KOPT-K1 (cell line): ENCODE results near the gene TP73.

Source experiments
- H3K27ac ChIP-seq: fragments of 200-600 bp; sonication (generic); 2 replicates; pipeline ENCODE4 v1.5.1; 2016; ENCODE audit warnings: antibody characterized with exemption, mild to moderate bottlenecking, low read depth, low read length; ENCODE audit not compliant: poor library complexity, severe bottlenecking
- H3K36me3 ChIP-seq: fragments of 200-600 bp; sonication (generic); 2 replicates; pipeline ENCODE4 v1.5.1; 2017; ENCODE audit warnings: antibody characterized with exemption, mild to moderate bottlenecking, low read length, moderate library complexity; ENCODE audit not compliant: insufficient read depth
- H3K9me3 ChIP-seq: fragments of 200-600 bp; sonication (generic); 2 replicates; pipeline ENCODE4 v1.5.1; 2017; ENCODE audit warnings: antibody characterized with exemption, low read length, mild to moderate bottlenecking; ENCODE audit not compliant: insufficient read depth, poor library complexity, severe bottlenecking

Gene TP73

DNA sequence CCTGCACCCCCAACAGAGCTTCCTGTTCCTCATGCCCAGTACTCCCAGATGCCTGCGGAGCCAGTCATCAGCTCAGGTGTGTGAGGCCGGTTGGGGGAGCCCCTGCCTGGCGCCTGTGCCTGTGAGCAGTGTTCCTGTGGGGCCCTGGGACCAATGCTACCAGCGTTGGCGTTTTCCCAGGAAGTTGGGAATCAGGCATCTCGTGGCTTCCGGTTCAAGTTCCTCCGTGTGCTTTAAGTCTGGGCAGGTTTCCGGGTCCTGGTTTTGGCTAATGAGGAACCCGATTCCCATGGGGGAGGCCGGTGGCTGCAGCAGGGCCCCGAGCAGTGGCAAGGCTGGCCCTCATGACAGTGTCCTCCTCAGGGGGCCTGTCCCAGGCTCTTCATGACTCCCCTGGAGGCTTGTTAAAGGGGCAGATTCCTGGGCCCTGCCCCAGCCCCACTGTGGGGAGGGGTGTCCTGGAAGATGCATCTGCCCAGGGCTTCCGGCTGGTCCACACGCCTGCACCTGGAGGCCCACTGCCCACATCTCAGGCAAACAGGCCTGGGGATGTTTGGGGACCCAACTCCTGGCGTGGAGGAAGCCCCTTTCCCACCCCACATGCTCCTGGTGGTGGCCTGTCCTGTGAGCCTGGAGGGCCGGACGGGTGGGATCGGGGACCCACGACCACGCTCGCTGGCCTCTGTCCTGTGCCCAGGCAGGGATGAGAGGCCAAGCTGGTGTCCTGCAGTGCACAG is 26.2 kb downstream of the TP73 start:
- no peaks in the 10 kb centered on the region for H3K36me3 ChIP-seq
- H3K9me3 ChIP-seq = no peaks in the 10 kb centered on the region
- no peak overlapping the region for H3K27ac ChIP-seq

DNA sequence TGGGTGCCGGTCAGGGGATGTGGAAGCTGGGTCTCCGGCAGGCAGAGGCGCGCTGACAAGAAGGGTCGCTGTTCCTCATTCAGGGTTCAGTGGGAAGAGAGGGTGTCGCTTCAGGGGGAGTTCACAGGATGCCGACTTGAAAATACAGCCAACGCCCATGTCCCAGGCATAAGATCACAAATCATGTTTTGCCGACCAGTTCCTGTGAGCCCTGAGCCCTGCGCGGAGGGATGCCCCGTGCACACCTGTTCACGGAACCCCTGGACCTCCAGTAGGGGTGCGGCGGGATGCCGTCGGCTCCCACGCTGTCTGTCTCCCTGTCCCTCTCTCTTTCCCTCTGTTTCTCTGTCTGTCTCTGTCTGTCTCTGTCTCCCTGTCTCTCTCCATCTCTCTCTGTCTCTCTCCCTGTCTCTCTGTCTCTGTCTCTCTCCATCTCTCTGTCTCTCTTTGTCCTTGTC is 26.8 kb downstream of the TP73 start:
- H3K27ac ChIP-seq = no peak overlapping the region
- no peaks in the 10 kb centered on the region for H3K36me3 ChIP-seq
- no peaks in the 10 kb centered on the region for H3K9me3 ChIP-seq

DNA sequence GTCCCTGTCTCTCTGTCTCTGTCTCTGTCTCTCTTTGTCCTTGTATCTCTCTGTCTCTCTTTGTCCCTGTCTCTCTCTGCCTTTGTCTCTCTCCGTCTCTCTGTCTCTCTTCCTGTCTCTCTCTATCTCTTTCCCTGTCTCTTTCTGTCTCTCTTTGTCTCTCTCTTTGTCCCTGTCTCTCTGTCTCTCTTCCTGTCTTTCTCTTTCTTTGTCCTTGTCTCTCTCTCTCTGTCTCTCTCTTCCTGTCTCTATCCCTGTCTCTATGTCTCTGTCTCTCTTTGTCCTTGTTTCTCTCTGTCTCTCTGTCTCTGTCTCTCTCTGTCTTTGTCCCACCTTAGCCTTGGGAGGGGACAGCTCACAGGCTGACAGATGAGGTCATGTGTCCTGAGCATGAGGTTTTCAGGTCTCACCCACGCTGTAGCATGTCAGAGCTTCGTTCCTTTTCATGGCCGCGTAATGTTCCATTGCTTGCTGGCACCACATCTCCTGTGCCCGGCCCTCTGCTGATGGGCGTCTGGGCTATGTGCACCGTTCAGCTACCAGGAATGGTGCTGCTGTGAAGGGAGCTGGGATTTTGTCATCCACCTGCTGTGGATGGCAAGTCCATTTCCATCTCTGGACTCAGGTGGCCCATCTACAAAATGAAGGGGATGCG is 27.6 kb downstream of the TP73 start:
- Histone ChIP-seq H3K36me3 (no peaks in the 10 kb centered on the region), H3K9me3 (no peaks in the 10 kb centered on the region), H3K27ac (no peak overlapping the region)

DNA sequence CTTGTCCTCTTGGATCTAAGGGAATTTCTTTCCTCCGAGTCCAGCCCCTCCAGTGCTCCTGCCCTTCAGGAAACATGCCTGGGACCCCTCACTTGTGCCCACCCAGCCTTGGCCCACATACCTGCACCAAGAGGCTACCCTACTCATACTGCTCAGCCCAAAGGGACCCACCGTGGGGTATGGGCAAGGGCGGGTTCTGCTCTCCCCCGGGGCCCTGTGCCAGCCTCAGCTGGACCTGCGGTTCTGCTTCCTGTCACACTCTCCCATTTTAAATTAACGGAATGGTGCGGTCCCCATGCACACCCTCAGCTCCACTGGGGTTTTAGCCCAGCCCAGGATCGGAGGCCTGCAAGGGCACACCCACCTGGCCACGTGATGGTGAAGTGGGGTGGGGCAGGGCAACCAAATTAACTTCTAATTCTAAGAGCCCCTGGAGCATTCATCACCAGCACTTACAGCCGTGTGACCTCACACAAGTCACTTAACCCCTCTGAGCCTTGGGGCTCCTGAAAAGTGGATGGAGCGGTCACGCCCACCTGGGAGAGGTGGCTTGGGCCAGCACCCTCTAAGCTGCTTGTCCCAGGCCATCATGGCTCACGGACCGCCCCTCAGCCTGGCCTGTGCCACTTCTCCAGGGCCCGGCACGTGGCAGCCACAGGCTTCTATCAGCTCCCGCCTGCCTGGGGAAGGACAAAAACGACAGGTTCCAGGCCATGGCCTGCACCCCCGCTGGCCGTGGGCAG is 28.3 kb downstream of the TP73 start:
- Histone ChIP-seq H3K27ac (no peak overlapping the region), H3K9me3 (no peaks in the 10 kb centered on the region), H3K36me3 (no peaks in the 10 kb centered on the region)

DNA sequence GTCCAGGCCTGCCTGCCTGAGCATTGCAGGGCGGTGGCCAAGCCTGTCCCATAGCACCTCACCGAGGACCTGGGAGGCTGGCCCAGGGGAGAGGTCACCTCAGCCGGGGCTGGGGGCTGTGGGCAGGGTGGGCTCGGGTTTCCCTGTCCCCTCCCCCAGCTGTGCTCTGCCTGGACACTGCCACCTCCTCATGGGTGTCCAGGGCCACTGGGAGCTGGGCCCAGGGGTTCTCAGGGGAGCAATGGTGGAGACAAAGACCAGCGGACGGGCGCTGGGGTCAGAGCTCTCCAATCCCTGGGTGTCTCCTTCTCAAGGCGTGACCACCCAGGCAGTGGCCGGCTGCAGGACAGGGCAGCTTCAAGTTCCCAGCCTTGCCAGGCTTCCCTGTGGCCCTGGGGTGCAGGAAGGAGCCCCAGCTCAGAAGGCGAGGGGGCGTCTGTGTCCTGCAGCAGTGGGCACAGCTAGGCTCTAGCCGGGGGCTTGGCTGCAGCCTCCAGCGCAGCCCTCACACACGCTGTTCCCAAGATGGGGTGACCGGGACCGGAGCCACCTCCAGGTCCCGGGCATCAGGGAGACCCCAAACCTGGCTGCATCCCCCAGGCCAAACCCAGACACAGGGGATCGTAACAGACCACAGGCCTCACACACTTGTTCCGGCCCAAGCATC is 29.0 kb downstream of the TP73 start:
- no peak overlapping the region for H3K27ac ChIP-seq
- no peaks in the 10 kb centered on the region for H3K9me3 ChIP-seq

DNA sequence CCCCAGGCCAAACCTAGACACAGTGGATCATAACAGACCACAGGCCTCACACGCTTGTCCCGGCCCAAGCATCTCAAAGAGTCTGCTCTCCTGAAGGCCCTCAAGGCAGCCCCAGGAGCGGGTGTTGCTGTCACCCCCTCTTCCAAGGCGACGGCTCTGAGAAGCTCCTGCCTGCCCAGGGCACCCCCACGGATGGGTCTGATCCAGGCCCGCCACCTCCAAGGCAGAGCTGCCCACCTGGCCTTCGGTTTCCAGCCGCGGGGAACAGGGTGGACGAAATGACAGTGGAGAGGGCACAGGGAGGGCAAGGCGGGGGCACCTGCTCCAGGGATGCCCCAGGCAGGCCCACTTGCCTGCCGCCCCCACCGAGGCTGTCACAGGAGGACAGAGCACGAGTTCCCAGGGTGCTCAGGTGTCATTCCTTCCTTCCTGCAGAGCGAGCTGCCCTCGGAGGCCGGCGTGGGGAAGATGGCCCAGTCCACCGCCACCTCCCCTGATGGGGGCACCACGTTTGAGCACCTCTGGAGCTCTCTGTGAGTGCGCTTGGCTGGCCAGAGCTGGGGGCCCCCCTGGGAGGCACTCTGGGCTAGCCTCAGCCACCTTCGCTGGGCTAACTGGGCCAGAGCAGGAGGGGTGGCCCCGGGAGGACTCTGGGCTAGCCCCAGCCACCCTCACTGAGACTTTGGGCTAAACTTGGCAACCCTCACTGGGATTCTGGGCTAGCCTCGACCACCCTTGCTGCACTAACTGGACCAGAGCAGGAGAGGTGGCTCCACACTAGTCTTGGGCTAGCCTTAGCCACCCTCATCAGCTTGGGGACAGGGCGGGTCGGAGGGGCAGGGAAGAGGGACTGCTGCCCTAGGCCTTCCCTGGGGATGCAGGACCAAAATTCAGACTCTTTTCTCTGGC is 29.8 kb downstream of the TP73 start:
- H3K27ac ChIP-seq = no peak overlapping the region
- no peaks in the 10 kb centered on the region for H3K36me3 ChIP-seq
- no peaks in the 10 kb centered on the region for H3K9me3 ChIP-seq

More for the DNA sequence above, 29.0 kb downstream of the TP73 start:
- H3K36me3 ChIP-seq = no peaks in the 10 kb centered on the region

DNA sequence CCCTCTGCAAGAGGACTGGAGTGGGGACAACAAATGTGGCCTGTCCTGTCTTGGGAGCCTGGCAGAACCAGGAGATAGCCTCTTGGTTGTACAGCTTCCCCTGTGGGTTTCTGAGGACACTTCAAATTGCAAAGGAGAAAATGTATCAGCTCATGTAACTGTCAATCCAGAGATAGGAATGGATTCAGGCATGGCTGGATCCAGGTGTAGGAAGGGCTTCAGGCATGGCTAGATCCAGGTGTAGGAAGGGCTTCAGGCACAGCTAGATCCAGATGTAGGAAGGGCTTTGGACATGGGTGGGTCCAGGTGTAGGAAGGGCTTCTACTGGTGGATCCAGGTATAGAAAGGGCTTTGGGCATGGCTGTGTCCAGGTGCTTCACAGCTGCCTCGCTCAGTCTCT is 30.9 kb downstream of the TP73 start:
- Histone ChIP-seq H3K36me3 (no peaks in the 10 kb centered on the region), H3K9me3 (no peaks in the 10 kb centered on the region), H3K27ac (no peak overlapping the region)

DNA sequence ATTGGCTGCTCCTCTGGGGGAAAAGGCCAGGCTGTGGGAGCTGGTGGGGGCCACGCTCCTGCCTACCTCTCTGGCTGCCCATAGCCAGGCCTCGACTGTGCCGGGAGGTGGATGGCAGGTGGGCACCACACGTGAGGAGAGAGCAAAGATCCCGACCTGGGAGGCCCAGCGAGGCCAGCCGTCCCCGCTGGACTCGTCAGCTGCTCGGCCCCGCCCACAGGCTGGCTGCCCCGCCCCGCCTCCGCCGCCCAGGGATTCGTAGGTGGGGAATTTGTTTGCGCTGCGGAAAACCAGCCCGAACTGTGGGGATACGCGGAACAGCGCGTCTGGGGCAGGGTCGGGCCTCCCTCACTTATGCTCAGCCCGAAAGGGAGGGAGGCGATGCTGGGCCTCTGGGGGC is 31.7 kb downstream of the TP73 start:
- H3K9me3 ChIP-seq = no peaks in the 10 kb centered on the region
- no peak overlapping the region for H3K27ac ChIP-seq
- H3K36me3 ChIP-seq = no peaks in the 10 kb centered on the region

DNA sequence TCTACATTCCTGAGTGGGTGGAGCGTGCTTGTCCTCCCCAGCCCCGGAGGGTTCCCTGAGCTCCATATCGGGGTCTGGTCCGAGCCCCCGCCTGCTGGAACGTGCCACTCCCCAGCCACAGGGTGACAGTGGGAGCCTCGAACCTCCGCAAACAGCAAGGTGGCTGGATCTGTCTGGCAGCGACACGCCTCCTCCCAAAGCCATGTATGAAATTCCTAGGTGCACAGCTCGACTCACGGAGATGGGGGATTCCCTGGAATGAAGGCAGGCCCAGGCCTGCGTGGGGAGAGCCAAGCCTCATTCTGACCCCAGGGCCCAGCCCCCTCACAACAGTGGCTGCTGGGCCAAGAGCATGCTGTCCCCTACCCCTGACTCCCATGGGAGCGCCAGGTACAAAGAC is 32.9 kb downstream of the TP73 start:
- H3K27ac ChIP-seq = no peak overlapping the region
- H3K36me3 ChIP-seq = no peaks in the 10 kb centered on the region
- no peaks in the 10 kb centered on the region for H3K9me3 ChIP-seq

DNA sequence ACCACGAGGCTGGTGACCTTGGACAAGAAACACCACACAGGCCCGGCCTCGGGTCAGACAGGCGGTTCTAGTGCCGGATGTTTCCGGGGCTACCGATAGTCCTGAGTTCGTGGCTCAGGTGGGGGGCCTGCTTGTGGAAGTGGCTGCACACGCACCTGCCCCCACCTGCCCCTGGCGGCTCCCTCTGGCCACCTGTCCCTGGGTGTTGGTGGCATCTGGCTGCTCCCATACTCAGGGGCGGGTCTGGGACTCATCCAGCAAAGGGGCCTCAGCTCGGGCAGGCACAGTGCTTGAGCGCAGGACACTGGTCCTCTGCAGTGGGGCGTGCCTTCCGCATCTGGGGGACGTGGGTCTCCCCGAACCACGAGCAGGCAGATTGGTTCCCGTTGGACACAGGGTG is 33.6 kb downstream of the TP73 start:
- Histone ChIP-seq H3K27ac (no peak overlapping the region), H3K36me3 (no peaks in the 10 kb centered on the region)

DNA sequence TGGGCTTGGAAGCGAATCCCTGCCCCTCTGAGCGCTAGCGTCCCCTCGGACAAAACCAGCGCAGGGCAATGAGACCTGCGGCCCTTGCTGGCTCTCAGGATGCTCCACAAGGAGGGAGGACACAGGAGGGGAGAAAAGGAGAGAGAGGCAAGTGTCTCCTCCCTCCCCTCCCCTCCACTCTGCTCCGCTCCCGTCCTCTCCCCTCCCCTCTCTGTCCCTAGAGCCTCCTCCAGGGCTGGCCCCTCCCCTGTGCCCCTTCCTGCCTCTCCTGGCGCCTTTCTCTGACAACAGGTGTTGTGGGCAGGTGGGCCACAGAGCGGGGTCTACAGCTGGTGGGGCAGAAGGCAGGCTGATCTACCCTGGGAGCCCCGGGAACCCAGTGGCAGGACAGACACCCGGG is 35.2 kb downstream of the TP73 start:
- Histone ChIP-seq H3K36me3 (no peaks in the 10 kb centered on the region), H3K27ac (no peak overlapping the region), H3K9me3 (no peaks in the 10 kb centered on the region)

More for the DNA sequence above, 33.6 kb downstream of the TP73 start:
- no peaks in the 10 kb centered on the region for H3K9me3 ChIP-seq

DNA sequence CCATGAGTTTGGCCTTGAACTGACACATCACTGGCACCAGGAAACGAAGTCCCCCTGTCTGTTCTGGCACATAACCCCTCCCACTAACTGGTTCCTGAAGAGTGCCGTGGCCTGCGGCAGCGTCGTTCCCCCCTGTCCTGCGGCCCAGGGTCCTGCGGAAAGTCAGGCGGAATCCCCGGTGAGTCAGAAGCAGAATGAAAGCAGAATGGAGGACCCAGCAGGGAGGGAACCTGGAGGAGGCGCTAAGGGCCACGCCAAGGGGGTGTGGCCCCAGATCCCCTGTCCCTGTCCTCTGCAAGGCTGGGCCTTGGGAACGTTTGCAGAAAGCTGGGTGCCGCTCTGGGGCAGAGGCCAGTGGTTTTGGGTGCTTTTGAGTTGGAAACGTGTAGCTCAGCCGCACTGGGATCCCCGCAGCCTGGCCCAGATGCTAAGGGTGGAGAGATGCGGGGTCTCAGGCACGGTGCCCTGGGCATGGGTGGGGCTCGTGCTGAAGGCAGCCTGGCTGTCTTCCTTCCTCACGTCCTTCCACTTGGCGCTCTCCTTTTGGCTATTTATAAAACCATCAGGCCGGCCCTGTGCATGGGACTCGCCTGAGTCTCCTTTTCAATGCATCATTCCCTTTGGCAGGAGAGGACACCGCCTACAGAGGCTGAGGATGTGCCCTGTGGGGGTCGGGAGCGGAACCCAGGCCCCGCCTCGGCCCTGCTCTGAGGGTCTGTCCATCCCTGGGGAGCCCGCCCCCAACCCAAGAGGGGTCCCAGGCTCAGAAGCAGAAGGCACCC is 36.2 kb downstream of the TP73 start:
- no peaks in the 10 kb centered on the region for H3K9me3 ChIP-seq
- H3K36me3 ChIP-seq = no peaks in the 10 kb centered on the region
- H3K27ac ChIP-seq = no peak overlapping the region

DNA sequence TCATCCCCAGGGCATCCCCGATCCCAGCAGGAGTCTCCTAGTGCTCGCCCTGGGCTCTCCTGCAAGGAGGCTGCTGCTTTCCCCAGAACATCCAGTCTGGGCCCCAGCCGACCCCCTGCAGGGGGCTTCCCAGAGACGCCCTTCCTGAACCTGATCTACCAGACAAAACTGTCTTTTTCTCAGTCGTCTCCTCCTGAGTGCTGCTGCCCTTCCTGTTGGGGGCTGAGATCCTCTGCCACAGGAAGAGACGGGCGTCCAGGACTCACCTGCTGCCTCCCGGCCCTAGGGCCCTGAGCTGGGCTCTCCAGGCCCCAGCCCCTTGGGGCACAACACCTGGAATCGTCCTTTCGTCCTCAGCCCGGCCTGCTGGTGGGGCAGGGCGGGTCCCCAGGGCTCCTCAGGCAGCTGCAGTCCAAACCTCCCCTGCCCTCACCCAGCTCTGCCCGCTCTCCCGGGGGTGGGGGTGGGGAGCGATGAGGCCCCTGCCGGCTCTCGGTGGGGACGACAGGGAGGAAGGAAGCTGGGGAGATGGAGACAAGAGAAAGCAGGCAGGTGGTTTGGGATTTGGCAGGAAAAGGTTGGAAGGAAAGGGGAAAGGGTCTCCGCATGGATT is 36.9 kb downstream of the TP73 start:
- H3K36me3 ChIP-seq = no peaks in the 10 kb centered on the region
- no peaks in the 10 kb centered on the region for H3K9me3 ChIP-seq
- H3K27ac ChIP-seq = no peak overlapping the region
